ENCODE measurements around the gene POLD4.

- TF ChIP-seq POLR2A (IDR thresholded peaks at IDR 0.05) (no peak), POLR2AphosphoS5 (IDR thresholded peaks at IDR 0.05) (no peak)
- TF ChIP-seq, protein P1, sequence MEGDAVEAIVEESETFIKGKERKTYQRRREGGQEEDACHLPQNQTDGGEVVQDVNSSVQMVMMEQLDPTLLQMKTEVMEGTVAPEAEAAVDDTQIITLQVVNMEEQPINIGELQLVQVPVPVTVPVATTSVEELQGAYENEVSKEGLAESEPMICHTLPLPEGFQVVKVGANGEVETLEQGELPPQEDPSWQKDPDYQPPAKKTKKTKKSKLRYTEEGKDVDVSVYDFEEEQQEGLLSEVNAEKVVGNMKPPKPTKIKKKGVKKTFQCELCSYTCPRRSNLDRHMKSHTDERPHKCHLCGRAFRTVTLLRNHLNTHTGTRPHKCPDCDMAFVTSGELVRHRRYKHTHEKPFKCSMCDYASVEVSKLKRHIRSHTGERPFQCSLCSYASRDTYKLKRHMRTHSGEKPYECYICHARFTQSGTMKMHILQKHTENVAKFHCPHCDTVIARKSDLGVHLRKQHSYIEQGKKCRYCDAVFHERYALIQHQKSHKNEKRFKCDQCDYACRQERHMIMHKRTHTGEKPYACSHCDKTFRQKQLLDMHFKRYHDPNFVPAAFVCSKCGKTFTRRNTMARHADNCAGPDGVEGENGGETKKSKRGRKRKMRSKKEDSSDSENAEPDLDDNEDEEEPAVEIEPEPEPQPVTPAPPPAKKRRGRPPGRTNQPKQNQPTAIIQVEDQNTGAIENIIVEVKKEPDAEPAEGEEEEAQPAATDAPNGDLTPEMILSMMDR (IDR thresholded peaks at IDR 0.05) = no peak
These were observed 9.1 kb downstream of the POLD4 start for GRCh38 chr11:67344264-67344663.
